Effector memory CD4-positive, alpha-beta T cell (primary cell): ENCODE data around the gene ABCF1.
A peak's percentile ranks its signal among the peaks of the same experiment; 100 is the strongest.
"Not testable (repeated sequence)": the region's sequence is repeated elsewhere in the genome, so short reads cannot be mapped to it uniquely, and the experiment has no call there.

Experiments used
- DNase-seq, 3 donors: peaks; one replicate each; pipeline ENCODE4 v3.0.0-alpha.2; 2020
- H3K27ac ChIP-seq: 2 replicates; pipeline ENCODE4 v1.7.0; 2013; ENCODE audit warnings: mild to moderate bottlenecking, low read length, moderate library complexity; ENCODE audit not compliant: insufficient read depth, poor library complexity, severe bottlenecking
- H3K27me3 ChIP-seq: replicated peaks from 2 replicates; pipeline ENCODE4 v1.7.0; 2013; ENCODE audit warnings: mild to moderate bottlenecking, low read length; ENCODE audit not compliant: insufficient read depth, control insufficient read depth, poor library complexity, severe bottlenecking
- H3K36me3 ChIP-seq: 2 replicates; pipeline ENCODE4 v1.7.0; 2013; ENCODE audit warnings: mild to moderate bottlenecking, low read length, moderate library complexity; ENCODE audit not compliant: control insufficient read depth, insufficient read depth
- H3K4me1 ChIP-seq: 2 replicates; pipeline ENCODE4 v1.7.0; 2013; ENCODE audit warnings: low read length, mild to moderate bottlenecking; ENCODE audit not compliant: control insufficient read depth, insufficient read depth, poor library complexity, severe bottlenecking
- H3K4me3 ChIP-seq: 2 replicates; pipeline ENCODE4 v1.7.0; 2013; ENCODE audit warnings: low read length, low read depth, mild to moderate bottlenecking; ENCODE audit not compliant: insufficient read depth, poor library complexity, severe bottlenecking
- H3K9me3 ChIP-seq: 2 replicates; pipeline ENCODE4 v1.7.0; 2013; ENCODE audit warnings: mild to moderate bottlenecking, low read length, moderate library complexity; ENCODE audit not compliant: control insufficient read depth

ABCF1 gene

DNA sequence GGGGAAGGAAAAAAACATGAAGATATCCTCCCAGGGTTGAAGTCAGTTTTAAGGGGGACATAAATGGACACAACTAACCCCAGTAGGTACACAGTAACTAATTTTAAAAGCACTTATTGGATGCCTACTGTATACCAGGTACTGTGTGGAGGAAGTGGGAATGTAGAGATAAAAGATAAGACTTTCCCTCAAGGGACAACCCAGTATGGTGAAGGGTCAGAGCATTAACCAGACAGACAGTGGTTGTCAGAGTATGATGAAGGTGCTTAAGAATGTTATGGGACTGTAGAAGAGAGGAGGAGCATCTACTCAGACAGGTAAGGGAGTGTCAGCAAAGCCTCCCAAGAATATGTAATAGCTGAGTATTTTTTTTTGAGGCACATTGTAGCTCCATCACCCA, 906 bp downstream of the ABCF1 start:
- Histone ChIP-seq H3K4me3 (peak overlapping the region; percentile 81), H3K9me3 (no peaks in the 10 kb centered on the region), H3K27ac (peak overlapping the region; percentile 95), H3K36me3 (peaks cover 7% of the 10 kb centered on the region), H3K4me1 (peaks cover 22% of the 10 kb centered on the region), H3K27me3 (no peaks in the 10 kb centered on the region)
- no peak for DNase-seq

DNA sequence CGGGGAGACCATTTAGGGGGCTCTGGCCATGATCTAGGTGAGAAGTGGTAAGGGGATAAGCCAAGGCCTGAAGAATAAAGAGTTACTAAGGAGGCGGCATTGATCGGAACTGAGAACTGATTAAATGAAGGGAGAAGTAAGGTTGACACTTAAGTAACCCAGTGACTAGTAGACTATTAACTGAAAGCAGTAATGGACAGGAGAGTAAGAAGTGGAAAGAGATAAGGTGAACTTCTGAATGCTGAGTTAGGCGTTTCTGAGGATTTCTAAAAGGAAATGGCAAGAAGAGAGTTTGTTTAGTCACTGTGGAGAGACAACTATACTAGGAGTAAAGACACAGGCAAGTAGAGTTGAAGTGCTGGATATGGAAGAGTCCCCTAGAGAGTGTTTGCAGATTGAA, 1.9 kb downstream of the ABCF1 start:
- H3K27me3 ChIP-seq, result no peaks in the 10 kb centered on the region
- H3K36me3 ChIP-seq, result peaks cover 17% of the 10 kb centered on the region
- no peak overlapping the region for H3K4me3 ChIP-seq
- peaks cover 22% of the 10 kb centered on the region for H3K4me1 ChIP-seq
- no peak overlapping the region for H3K27ac ChIP-seq
- H3K9me3 ChIP-seq, result no peaks in the 10 kb centered on the region
- no peak for DNase-seq

DNA sequence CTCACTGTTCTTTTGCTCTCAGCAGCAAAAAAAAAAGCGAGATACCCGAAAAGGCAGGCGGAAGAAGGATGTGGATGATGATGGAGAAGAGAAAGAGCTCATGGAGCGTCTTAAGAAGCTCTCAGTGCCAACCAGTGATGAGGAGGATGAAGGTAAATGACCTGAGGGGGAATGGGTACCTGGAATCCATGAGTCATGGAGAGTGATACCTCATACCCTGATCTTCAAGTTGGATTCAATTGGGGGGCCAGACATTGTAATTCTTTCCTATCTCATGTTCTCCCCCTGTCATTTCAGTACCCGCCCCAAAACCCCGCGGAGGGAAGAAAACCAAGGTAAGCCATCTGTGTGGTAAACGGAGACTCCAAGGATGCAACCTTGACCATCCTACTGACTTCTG, 6.8 kb downstream of the ABCF1 start:
- Histone ChIP-seq H3K4me3 (no peak overlapping the region), H3K27ac (no peak overlapping the region), H3K4me1 (peaks cover 2% of the 10 kb centered on the region), H3K27me3 (no peaks in the 10 kb centered on the region), H3K9me3 (no peaks in the 10 kb centered on the region), H3K36me3 (peaks cover 63% of the 10 kb centered on the region)
- no peak for DNase-seq

DNA sequence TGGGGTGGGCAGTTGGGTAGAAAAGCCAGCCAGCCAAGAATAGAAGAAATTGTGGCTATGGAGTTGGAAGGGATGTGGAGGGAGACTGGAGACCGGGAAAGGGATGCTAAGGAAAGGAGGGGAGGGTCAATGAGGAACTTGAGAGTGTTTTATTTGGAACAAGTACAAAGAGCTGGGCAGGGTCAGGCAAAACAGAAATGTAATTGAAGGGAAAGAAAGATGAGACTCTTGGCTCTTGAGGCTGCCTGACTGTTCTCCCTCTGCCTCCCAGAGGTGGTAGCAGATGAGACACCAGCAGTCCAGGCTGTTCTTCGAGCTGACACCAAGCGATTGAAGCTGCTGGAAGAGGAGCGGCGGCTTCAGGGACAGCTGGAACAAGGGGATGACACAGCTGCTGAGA, 12.7 kb downstream of the ABCF1 start:
- Histone ChIP-seq H3K27ac (no peak overlapping the region), H3K4me1 (no peaks in the 10 kb centered on the region), H3K9me3 (no peaks in the 10 kb centered on the region), H3K4me3 (no peak overlapping the region), H3K36me3 (peaks cover 89% of the 10 kb centered on the region), H3K27me3 (no peaks in the 10 kb centered on the region)
- no peak for DNase-seq

DNA sequence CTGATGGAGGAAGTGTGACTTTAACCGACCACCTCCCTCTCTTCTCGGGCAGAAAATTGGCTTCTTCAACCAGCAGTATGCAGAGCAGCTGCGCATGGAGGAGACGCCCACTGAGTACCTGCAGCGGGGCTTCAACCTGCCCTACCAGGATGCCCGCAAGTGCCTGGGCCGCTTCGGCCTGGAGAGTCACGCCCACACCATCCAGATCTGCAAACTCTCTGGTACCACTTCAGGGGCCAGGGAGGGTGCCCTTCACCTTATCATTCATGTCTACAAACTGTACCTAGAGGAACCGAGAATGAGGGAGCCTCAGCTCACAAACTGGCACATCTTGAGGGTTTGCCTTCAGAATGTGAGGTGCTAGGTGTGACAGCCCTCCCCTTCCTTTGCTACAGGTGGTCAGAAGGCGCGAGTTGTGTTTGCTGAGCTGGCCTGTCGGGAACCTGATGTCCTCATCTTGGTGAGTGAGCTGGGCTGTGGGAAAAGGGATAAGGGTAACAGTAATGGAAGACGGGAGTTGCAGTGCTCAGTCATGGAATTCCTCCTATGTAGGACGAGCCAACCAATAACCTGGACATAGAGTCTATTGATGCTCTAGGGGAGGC, 18.6 kb downstream of the ABCF1 start:
- peaks cover 69% of the 10 kb centered on the region for H3K36me3 ChIP-seq
- no peak overlapping the region for H3K4me3 ChIP-seq
- no peaks in the 10 kb centered on the region for H3K4me1 ChIP-seq
- no peaks in the 10 kb centered on the region for H3K27me3 ChIP-seq
- no peak overlapping the region for H3K27ac ChIP-seq
- DNase-seq, result no peak
- no peaks in the 10 kb centered on the region for H3K9me3 ChIP-seq

DNA sequence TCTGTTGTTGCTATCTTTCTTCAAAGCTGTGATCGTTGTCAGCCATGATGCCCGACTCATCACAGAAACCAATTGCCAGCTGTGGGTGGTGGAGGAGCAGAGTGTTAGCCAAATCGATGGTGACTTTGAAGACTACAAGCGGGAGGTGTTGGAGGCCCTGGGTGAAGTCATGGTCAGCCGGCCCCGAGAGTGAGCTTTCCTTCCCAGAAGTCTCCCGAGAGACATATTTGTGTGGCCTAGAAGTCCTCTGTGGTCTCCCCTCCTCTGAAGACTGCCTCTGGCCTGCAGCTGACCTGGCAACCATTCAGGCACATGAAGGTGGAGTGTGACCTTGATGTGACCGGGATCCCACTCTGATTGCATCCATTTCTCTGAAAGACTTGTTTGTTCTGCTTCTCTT, 19.3 kb downstream of the ABCF1 start:
- H3K36me3 ChIP-seq, result peaks cover 62% of the 10 kb centered on the region
- no peak overlapping the region for H3K27ac ChIP-seq
- no peaks in the 10 kb centered on the region for H3K27me3 ChIP-seq
- H3K9me3 ChIP-seq, result no peaks in the 10 kb centered on the region
- no peak for DNase-seq
- no peaks in the 10 kb centered on the region for H3K4me1 ChIP-seq
- no peak overlapping the region for H3K4me3 ChIP-seq

DNA sequence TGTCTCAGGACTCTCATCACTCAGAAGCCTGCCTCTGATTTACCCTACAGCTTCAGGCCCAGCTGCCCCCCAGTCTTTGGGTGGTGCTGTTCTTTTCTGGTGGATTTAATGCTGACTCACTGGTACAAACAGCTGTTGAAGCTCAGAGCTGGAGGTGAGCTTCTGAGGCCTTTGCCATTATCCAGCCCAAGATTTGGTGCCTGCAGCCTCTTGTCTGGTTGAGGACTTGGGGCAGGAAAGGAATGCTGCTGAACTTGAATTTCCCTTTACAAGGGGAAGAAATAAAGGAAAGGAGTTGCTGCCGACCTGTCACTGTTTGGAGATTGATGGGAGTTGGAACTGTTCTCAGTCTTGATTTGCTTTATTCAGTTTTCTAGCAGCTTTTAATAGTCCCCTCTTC, 19.8 kb downstream of the ABCF1 start:
- Histone ChIP-seq H3K36me3 (peaks cover 57% of the 10 kb centered on the region), H3K9me3 (no peaks in the 10 kb centered on the region), H3K27me3 (no peaks in the 10 kb centered on the region), H3K4me3 (no peak overlapping the region), H3K27ac (no peak overlapping the region), H3K4me1 (no peaks in the 10 kb centered on the region)
- DNase-seq, result no peak

DNA sequence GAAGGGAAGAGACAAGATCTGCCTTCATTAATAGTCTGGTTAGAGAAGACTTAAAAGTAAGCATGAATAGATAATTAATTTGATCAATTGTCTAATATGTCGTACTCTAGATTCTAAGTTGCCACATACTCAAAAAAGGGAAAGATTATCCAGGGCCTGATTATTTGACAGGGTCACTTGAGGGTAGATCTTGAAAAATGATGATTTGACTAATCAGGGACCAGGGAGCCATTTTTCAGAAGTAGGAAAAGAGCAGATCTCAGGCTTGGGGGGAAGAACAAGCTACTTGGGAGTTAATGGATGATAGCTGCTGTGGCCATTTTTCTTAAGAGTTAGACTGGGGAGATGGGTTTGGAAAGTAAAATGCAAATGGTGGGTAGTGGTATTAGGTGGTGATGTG, 21.0 kb downstream of the ABCF1 start:
- DNase-seq, result no peak
- Histone ChIP-seq H3K27me3 (no peaks in the 10 kb centered on the region), H3K9me3 (no peaks in the 10 kb centered on the region), H3K36me3 (peaks cover 45% of the 10 kb centered on the region), H3K4me1 (no peaks in the 10 kb centered on the region), H3K4me3 (no peak overlapping the region), H3K27ac (no peak overlapping the region)

DNA sequence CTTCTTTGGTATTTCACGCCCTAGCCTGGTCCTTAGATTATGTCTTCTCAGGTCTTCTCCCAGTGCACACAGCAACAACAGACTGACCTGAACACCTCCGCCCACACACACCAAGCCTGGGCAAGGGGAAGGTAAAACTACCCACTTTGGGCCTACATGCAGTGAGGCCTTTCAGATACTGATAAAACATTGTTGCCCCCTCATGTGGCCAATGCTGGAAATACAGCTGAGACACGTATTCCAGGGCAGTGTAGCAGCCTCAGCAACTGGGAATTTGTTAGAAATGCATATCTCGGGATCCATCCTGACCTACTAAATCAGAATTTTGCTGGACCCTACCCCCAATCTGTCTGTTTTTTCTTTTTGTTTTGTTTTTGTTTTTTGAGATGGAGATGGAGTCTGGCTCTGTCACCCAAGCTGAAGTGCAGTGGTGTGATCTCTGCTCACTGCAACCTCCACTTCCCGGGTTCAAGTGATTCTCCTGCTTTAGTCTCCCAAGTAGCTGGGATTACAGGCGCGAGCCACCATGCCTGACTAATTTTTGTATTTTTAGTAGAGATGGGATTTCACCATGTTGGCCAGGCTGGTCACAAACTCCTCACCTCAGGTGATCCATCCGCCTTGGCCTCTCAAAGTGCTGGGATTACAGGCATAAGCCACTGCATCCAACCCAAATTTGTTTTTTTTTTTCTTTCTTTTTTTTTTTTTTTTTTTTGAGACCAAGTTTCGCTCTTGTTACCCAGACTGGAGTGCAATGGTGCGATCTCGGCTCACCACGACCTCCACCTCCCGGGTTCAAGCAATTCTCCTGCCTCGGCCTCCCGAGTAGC, 26.3 kb downstream of the ABCF1 start:
- DNase-seq, result peak; percentile 49 to 71 (median 56)
- not testable (repeated sequence) for H3K4me3 ChIP-seq, H3K4me1 ChIP-seq, H3K9me3 ChIP-seq, H3K27me3 ChIP-seq
- peaks cover 28% of the 10 kb centered on the region for H3K36me3 ChIP-seq
- H3K27ac ChIP-seq, result peak overlapping the region; percentile 21

DNA sequence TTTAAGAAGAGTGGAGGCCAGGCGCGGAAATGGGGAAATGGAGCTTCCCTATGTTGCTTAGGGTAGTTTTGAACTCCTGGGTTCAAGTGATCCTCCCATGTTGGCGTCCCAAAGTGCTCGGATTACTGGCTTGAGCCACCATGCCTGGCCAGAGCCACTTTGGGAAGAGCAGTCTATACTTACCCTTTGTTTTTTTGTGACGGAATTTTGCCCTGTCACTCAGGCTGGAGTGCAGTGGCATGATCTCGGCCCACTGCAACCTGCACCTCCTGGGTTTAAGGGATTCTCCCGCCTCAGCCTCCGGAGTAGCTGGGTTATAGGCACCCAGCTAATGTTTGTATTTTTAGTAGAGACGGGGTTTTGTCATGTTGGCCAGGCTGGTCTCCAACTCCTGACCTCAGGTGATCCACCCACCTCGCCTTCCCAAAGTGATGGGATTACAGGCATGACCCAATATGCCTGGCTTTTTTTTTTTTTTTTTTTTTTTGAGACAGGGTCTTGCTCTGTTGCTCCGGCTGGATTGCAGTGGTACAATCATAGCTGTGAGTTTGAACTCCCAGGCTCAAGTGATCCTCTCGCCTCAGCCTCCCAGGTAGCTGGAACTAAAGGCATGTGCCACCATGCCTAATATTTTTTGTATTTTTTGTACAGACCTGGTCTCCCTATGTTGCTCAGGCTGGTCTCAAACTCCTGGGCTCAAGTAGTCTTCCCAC, 27.8 kb downstream of the ABCF1 start:
- Histone ChIP-seq H3K4me1 (no peaks in the 10 kb centered on the region), H3K27ac (no peak overlapping the region), H3K36me3 (peaks cover 39% of the 10 kb centered on the region), H3K27me3 (no peaks in the 10 kb centered on the region), H3K9me3 (no peaks in the 10 kb centered on the region), H3K4me3 (no peak overlapping the region)
- DNase-seq, result no peak
